ENCODE measurements around the gene STUM.

- TF ChIP-seq CTCF (conservative IDR thresholded peaks at IDR 0.05 in 1 of 2, IDR thresholded peaks at IDR 0.05 in 1 of 2; ENCODE audit: low read depth in 1 of 2, low read length in 2 of 2), result no peak
- no peak for TF ChIP-seq EZH2 (IDR thresholded peaks at IDR 0.05; ENCODE audit: low read length, missing control alignments)
Observed at GRCh38 chr1:226546926-226547325, 1.6 kb upstream of the STUM start.

Data from fibroblast of lung (primary cell).